ENCODE results near the gene LGALS9.

GRCh38 chr17:27664606-27664965, 33.6 kb downstream of the LGALS9 start:
- TF ChIP-seq, protein P1, sequence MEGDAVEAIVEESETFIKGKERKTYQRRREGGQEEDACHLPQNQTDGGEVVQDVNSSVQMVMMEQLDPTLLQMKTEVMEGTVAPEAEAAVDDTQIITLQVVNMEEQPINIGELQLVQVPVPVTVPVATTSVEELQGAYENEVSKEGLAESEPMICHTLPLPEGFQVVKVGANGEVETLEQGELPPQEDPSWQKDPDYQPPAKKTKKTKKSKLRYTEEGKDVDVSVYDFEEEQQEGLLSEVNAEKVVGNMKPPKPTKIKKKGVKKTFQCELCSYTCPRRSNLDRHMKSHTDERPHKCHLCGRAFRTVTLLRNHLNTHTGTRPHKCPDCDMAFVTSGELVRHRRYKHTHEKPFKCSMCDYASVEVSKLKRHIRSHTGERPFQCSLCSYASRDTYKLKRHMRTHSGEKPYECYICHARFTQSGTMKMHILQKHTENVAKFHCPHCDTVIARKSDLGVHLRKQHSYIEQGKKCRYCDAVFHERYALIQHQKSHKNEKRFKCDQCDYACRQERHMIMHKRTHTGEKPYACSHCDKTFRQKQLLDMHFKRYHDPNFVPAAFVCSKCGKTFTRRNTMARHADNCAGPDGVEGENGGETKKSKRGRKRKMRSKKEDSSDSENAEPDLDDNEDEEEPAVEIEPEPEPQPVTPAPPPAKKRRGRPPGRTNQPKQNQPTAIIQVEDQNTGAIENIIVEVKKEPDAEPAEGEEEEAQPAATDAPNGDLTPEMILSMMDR (IDR thresholded peaks at IDR 0.05) = no peak
- no peak for TF ChIP-seq EZH2 (IDR thresholded peaks at IDR 0.05)
- no peak for TF ChIP-seq EZH2phosphoT487 (IDR thresholded peaks at IDR 0.05)

Measured in neural progenitor cell (in vitro differentiated cells).